ENCODE results near the gene WDR19.
A peak's percentile ranks its signal among the peaks of the same experiment; 100 is the strongest.

WDR19 gene

GRCh38 chr4:39305912-39306677 is 123.8 kb downstream of the WDR19 start:
- DNase-seq: peak; percentile 70

- DNase-seq: no peak
Observed at GRCh38 chr4:39308611-39309010, 126.3 kb downstream of the WDR19 start.

GRCh38 chr4:39312816-39313215 is 130.5 kb downstream of the WDR19 start:
- no peak for DNase-seq

- DNase-seq: no peak
Observed at GRCh38 chr4:39319676-39320075, 137.3 kb downstream of the WDR19 start.

GRCh38 chr4:39320381-39321115 is 138.2 kb downstream of the WDR19 start:
- no peak for DNase-seq

- DNase-seq: no peak
Observed at GRCh38 chr4:39323821-39324220, 141.5 kb downstream of the WDR19 start.

GRCh38 chr4:39324446-39324845 is 142.1 kb downstream of the WDR19 start:
- DNase-seq: no peak

GRCh38 chr4:39324897-39325613 is 142.7 kb downstream of the WDR19 start:
- no peak for DNase-seq

- DNase-seq: peak; percentile 17
Observed at GRCh38 chr4:39326468-39326977, 144.2 kb downstream of the WDR19 start.

GRCh38 chr4:39330353-39330752 is 148.0 kb downstream of the WDR19 start:
- peak; percentile 35 for DNase-seq

GRCh38 chr4:39331191-39331590 is 148.9 kb downstream of the WDR19 start:
- DNase-seq: peak; percentile 30

Data from hematopoietic multipotent progenitor cell treated with erythropoietin and hydrocortisone succinate and interleukin-3 and kit ligand, for 4 days (in vitro differentiated cells).